Measurements from ENCODE around the gene EML6.

DNA sequence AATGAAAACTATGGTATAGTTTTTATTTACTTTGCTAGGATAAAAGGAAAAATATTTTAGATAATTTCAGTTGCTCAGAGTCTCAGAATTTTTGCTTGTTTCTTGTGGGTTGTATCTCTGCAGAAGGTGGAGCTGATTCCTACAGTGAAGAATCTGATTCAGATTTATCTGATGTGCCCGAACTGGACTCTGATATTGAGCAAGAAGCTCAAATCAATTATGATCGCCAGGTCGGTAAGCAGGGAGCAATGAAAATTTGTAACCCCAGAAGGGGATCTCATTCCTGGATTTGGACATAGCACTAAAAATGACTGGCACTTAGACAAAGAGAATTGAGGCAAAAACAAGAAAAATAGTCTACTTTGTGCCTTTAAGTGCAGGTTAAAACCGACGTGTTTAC, 140.2 kb downstream of the EML6 start:
- TF ChIP-seq, protein P1, sequence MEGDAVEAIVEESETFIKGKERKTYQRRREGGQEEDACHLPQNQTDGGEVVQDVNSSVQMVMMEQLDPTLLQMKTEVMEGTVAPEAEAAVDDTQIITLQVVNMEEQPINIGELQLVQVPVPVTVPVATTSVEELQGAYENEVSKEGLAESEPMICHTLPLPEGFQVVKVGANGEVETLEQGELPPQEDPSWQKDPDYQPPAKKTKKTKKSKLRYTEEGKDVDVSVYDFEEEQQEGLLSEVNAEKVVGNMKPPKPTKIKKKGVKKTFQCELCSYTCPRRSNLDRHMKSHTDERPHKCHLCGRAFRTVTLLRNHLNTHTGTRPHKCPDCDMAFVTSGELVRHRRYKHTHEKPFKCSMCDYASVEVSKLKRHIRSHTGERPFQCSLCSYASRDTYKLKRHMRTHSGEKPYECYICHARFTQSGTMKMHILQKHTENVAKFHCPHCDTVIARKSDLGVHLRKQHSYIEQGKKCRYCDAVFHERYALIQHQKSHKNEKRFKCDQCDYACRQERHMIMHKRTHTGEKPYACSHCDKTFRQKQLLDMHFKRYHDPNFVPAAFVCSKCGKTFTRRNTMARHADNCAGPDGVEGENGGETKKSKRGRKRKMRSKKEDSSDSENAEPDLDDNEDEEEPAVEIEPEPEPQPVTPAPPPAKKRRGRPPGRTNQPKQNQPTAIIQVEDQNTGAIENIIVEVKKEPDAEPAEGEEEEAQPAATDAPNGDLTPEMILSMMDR (IDR thresholded peaks at IDR 0.05), result no peak
- TF ChIP-seq POLR2A (IDR thresholded peaks at IDR 0.05), result no peak
